B cell (primary cell): ENCODE measurements around the gene HDAC7. TPM values are rescaled to one million over a fixed set of nuclear protein-coding genes. Genes with fewer than 3 reads are reported as not detected.

ENCODE experiments used
- ATAC-seq: fragments of 200-7000 bp; cut with Tn5 transposase; one replicate; pipeline ENCODE4 v1.10.0; 2021; ENCODE audit warnings: low read depth, mild to moderate bottlenecking, moderate number of reproducible peaks, moderate library complexity
- CTCF ChIA-PET: fragments of 350-600 bp; sonication (Branson Sonifier 250); formaldehyde crosslinking; loops from one replicate; lab custom pipeline; 2021; ENCODE audit warnings: antibody characterized with exemption, inconsistent platforms; lab: Charles Lee
- POLR2A ChIA-PET: fragments of 350-600 bp; sonication (Branson Sonifier 250); formaldehyde crosslinking; loops from one replicate; lab custom pipeline; 2021; ENCODE audit warnings: antibody characterized with exemption; lab: Charles Lee
- DNase-seq: peaks from one replicate; pipeline ENCODE4 v3.0.0; 2013
- H2AFZ ChIP-seq: 2 replicates; pipeline ENCODE4 v1.6.1; 2012; ENCODE audit warnings: mild to moderate bottlenecking, low read depth, low read length; ENCODE audit not compliant: insufficient read depth, poor library complexity, severe bottlenecking
- H3K27ac ChIP-seq, 2 donors: 1 replicate in 1 of 2; 2 replicates in 1 of 2; pipeline ENCODE4 v1.5.1; 2012 to 2013; ENCODE audit warnings: low read length in 2 of 2, mild to moderate bottlenecking in 2 of 2, moderate library complexity in 1 of 2
- H3K27me3 ChIP-seq, 4 experiments: fragments of 200-600 bp in 1 of 4; sonication (generic) in 1 of 4; replicated peaks in 1 of 4; 1 replicate in 2 of 4; 2 replicates in 2 of 4; pipeline versions ENCODE4 v1.6.1 to v1.7.0; 2013 to 2016; ENCODE audit warnings: low read length in 3 of 4, mild to moderate bottlenecking in 2 of 4, mixed read lengths in 1 of 4, moderate library complexity in 1 of 4; ENCODE audit not compliant: insufficient read depth in 4 of 4, control insufficient read depth in 3 of 4; ENCODE audit errors: control extremely low read depth in 1 of 4
- H3K36me3 ChIP-seq, 2 experiments: replicated peaks in 1 of 2; 1 replicate in 1 of 2; 2 replicates in 1 of 2; pipeline versions ENCODE4 v1.6.1 to v1.7.1; 2013; ENCODE audit warnings: low read length in 1 of 2; ENCODE audit not compliant: insufficient read depth in 2 of 2, control insufficient read depth in 1 of 2; ENCODE audit errors: control extremely low read depth in 1 of 2, extremely low read depth in 1 of 2
- H3K4me1 ChIP-seq, 2 donors: fragments of 200-600 bp in 1 of 2; sonication (generic) in 1 of 2; 1 replicate in 1 of 2; 2 replicates in 1 of 2; pipeline versions ENCODE4 v1.5.1 to v1.6.1; 2013 to 2017; ENCODE audit warnings: low read length in 2 of 2; ENCODE audit not compliant: control insufficient read depth in 2 of 2, insufficient read depth in 2 of 2
- H3K4me2 ChIP-seq: replicated peaks from 2 replicates; pipeline ENCODE3; 2012; ENCODE audit warnings: mild to moderate bottlenecking, low read depth, low read length; ENCODE audit not compliant: poor library complexity, severe bottlenecking
- H3K4me3 ChIP-seq, 5 experiments: fragments of 200-600 bp in 1 of 5; sonication (generic) in 1 of 5; 1 replicate in 3 of 5; 2 replicates in 2 of 5; pipeline versions ENCODE4 v1.5.1 to v1.7.0; 2011 to 2016; ENCODE audit warnings: low read length in 4 of 5, mild to moderate bottlenecking in 4 of 5, low read depth in 2 of 5, control low read depth in 1 of 5, moderate library complexity in 1 of 5; ENCODE audit not compliant: insufficient read depth in 1 of 5; ENCODE audit errors: control extremely low read depth in 1 of 5, extremely low read depth in 1 of 5
- H3K79me2 ChIP-seq: fragments of 200-600 bp; sonication (generic); one replicate; pipeline ENCODE4 v1.6.0; 2016; ENCODE audit warnings: low read length; ENCODE audit not compliant: control insufficient read depth, insufficient read depth
- H3K9ac ChIP-seq: fragments of 200-600 bp; sonication (generic); 2 replicates; pipeline ENCODE4 v1.6.1; 2017; ENCODE audit warnings: mild to moderate bottlenecking, low read length, moderate library complexity
- H3K9me3 ChIP-seq, 3 donors: one replicate each; pipeline versions ENCODE4 v1.6.1 to v1.7.1; 2013; ENCODE audit warnings: low read length in 2 of 3; ENCODE audit not compliant: control insufficient read depth in 2 of 3, insufficient read depth in 1 of 3; ENCODE audit errors: control extremely low read depth in 1 of 3
- H4K20me1 ChIP-seq: 2 replicates; pipeline ENCODE4 v1.6.0; 2012; ENCODE audit warnings: mild to moderate bottlenecking, low read length; ENCODE audit not compliant: insufficient read depth, control insufficient read depth, poor library complexity, severe bottlenecking
- H3K27ac Mint-ChIP-seq: one replicate; pipeline ENCODE4 v1.8.0; 2021; ENCODE audit warnings: mixed read lengths
- H3K27me3 Mint-ChIP-seq: one replicate; pipeline ENCODE4 v1.8.0; 2021; ENCODE audit warnings: mixed read lengths
- H3K4me1 Mint-ChIP-seq: one replicate; pipeline ENCODE4 v1.8.0; 2021; ENCODE audit warnings: mixed read lengths
- H3K4me3 Mint-ChIP-seq: one replicate; pipeline ENCODE4 v1.8.0; 2021; ENCODE audit warnings: mixed read lengths
- H3K9me3 Mint-ChIP-seq: one replicate; pipeline ENCODE4 v1.8.0; 2022; ENCODE audit warnings: mixed read lengths; ENCODE audit not compliant: insufficient read depth
- CTCF ChIP-seq: fragments of 200-600 bp; IDR thresholded peaks from one replicate; pipeline ENCODE4 v1.8.0; 2022; ENCODE audit warnings: antibody characterized with exemption, mild to moderate bottlenecking
- EZH2 ChIP-seq: IDR thresholded peaks from 2 replicates; pipeline ENCODE4 v1.6.1; 2012; ENCODE audit warnings: borderline replicate concordance, low read depth, mild to moderate bottlenecking, moderate library complexity, low read length; ENCODE audit not compliant: insufficient read depth, poor library complexity, severe bottlenecking
- WGBS: methylation state at CpG from one replicate; pipeline ENCODE4 v1.1.5; 2013; ENCODE audit warnings: missing lambda C conversion rate; ENCODE audit not compliant: insufficient coverage; 5-methylcytosine and 5-hydroxymethylcytosine counted together
- intact Hi-C: fragments of 100-400 bp; cut with micrococcal nuclease; formaldehyde crosslinking; loops from one replicate; pipeline ENCODE4 v1.10.0; 2022
- polyA plus RNA-seq: library from polyadenylated mRNA; depleted of rRNA; stranded (reverse); fragments of >200 nt; gene quantifications from 2 replicates; pipeline ENCODE4 v1.2.3, GENCODE V29; 2012
- total RNA-seq, 2 donors: library from RNA; stranded (reverse); fragments of 120-200 nt in 1 of 2; gene quantifications; 1 replicate in 1 of 2; 2 replicates in 1 of 2; pipeline versions ENCODE4 v1.2.3 to v1.2.4, GENCODE V29; 2013 to 2022

Gene HDAC7
- total and polyA plus RNA-seq, 2 donors (not counting 1 experiment from before 2014, with no cell fraction given) = 87.2 to 178 TPM

- intact Hi-C loops = no loop called here
- Mint-ChIP-seq H3K4me1 (no peaks in the 10 kb centered on the region), H3K27me3 (no peaks in the 10 kb centered on the region), H3K4me3 (no peak overlapping the region), H3K9me3 (no peaks in the 10 kb centered on the region), H3K27ac (no peak overlapping the region)
- ATAC-seq (no peak), DNase-seq (no peak)
- TF ChIP-seq EZH2 (no peak), CTCF (no peak)
- H3K9me3 ChIP-seq = no peaks in the 10 kb centered on the region
- H3K27me3 ChIP-seq = peaks cover 0 to 6% (median 0%) of the 10 kb centered on the region in 4 experiments
- no peak overlapping the region for H3K9ac ChIP-seq
- H3K4me3 ChIP-seq = no peak overlapping the region
- ChIA-PET POLR2A (no interaction called here), CTCF (interaction anchor here (1.9 to 23.8 kb wide), 2 partner anchors 9 to 75 kb away, joined by 6 to 464 read pairs; partner anchors contain the start of gene SLC48A1)
- no peaks in the 10 kb centered on the region for H3K79me2 ChIP-seq
- no peaks in the 10 kb centered on the region for H3K4me1 ChIP-seq
- H3K4me2 ChIP-seq = no peak overlapping the region
- no peak overlapping the region for H3K27ac ChIP-seq
- no peaks in the 10 kb centered on the region for H4K20me1 ChIP-seq
- WGBS = 100% methylated on average over 1 of the region's 5 CpGs
- no peaks in the 10 kb centered on the region for H3K36me3 ChIP-seq
- no peak overlapping the region for H2AFZ ChIP-seq
These were observed 29.1 kb upstream of the HDAC7 start for GRCh38 chr12:47848853-47849252.

GRCh38 chr12:47846294-47846996, 26.7 kb upstream of the HDAC7 start:
- no peaks in the 10 kb centered on the region for H3K36me3 ChIP-seq
- H3K4me3 ChIP-seq = no peak overlapping the region
- Mint-ChIP-seq H3K27me3 (no peaks in the 10 kb centered on the region), H3K27ac (no peak overlapping the region), H3K4me1 (no peaks in the 10 kb centered on the region), H3K4me3 (no peak overlapping the region), H3K9me3 (no peaks in the 10 kb centered on the region)
- H3K9me3 ChIP-seq = no peaks in the 10 kb centered on the region
- no peaks in the 10 kb centered on the region for H3K79me2 ChIP-seq
- H3K9ac ChIP-seq = no peak overlapping the region
- ChIA-PET CTCF (interaction anchor here (16.2 to 23.8 kb wide), 2 partner anchors 73 to 104 kb away, joined by 351 to 464 read pairs; partner anchors contain the start of gene SLC48A1), POLR2A (no interaction called here)
- DNase-seq = no peak
- no peak overlapping the region for H3K4me2 ChIP-seq
- TF ChIP-seq EZH2 (no peak), CTCF (no peak)
- no peak for ATAC-seq
- H3K27me3 ChIP-seq = peaks cover 0 to 6% (median 0%) of the 10 kb centered on the region in 4 experiments
- H3K4me1 ChIP-seq = no peaks in the 10 kb centered on the region
- 95% methylated on average over 14 of the region's 14 CpGs for WGBS
- H4K20me1 ChIP-seq = no peaks in the 10 kb centered on the region
- H2AFZ ChIP-seq = no peak overlapping the region
- no peak overlapping the region for H3K27ac ChIP-seq
- intact Hi-C loops = no loop called here
